ENCODE measurements around the gene RTKN. TPM values are rescaled to one million over a fixed set of nuclear protein-coding genes. Genes with fewer than 3 reads are reported as not detected.

The RTKN gene
- total and polyA plus RNA-seq, 2 of the 13 experiments (the other 11 are each of a cell fraction or from before 2014, with no cell fraction given), result 159 to 166 TPM

- TF ChIP-seq THAP9 (CRISPR knock-in tag; IDR thresholded peaks at IDR 0.05; ENCODE audit: borderline replicate concordance) (0 out of 2 replicates have a peak, but pooled peaks have one; percentile 31), ZNF704 (CRISPR knock-in tag; IDR thresholded peaks at IDR 0.05; ENCODE audit: borderline replicate concordance) (no peak), ZNF350 (CRISPR knock-in tag; IDR thresholded peaks at IDR 0.05; ENCODE audit: borderline replicate concordance, low read depth) (peak; percentile 62), MIXL1 (CRISPR knock-in tag; IDR thresholded peaks at IDR 0.05) (no peak), ARHGAP35 (CRISPR knock-in tag; IDR thresholded peaks at IDR 0.05; ENCODE audit: borderline replicate concordance) (no peak), ZNF264 (CRISPR knock-in tag; IDR thresholded peaks at IDR 0.05) (0 out of 2 replicates have a peak, but pooled peaks have one; percentile 11), AGO2 (optimal IDR thresholded peaks at IDR 0.05; ENCODE audit: low read depth, low read length) (no peak), GABPA (IDR thresholded peaks at IDR 0.05; ENCODE audit: low read depth, low read length) (no peak), GABPA (CRISPR knock-in tag; IDR thresholded peaks at IDR 0.05; ENCODE audit: low read depth) (0 out of 2 replicates have a peak, but pooled peaks have one; percentile 30), ARNTL (CRISPR knock-in tag; IDR thresholded peaks at IDR 0.05) (0 out of 2 replicates have a peak, but pooled peaks have one; percentile 14), ZNF512 (CRISPR knock-in tag; IDR thresholded peaks at IDR 0.05) (0 out of 2 replicates have a peak, but pooled peaks have one; percentile 44), ONECUT2 (CRISPR knock-in tag; IDR thresholded peaks at IDR 0.05) (peak; percentile 61), ZMYM2 (CRISPR knock-in tag; IDR thresholded peaks at IDR 0.05) (0 out of 2 replicates have a peak, but pooled peaks have one; percentile 20), GATAD2A (CRISPR knock-in tag; IDR thresholded peaks at IDR 0.05) (peak; percentile 48; the same call in 1 of the 2 replicates), HBP1 (CRISPR knock-in tag; IDR thresholded peaks at IDR 0.05; ENCODE audit: low read depth) (no peak), NAIF1 (CRISPR knock-in tag; IDR thresholded peaks at IDR 0.05; ENCODE audit: borderline replicate concordance) (peak; percentile 60; the same call in 1 of the 2 replicates), CREB1 (IDR thresholded peaks at IDR 0.05) (no peak), CREB1 (CRISPR knock-in tag; IDR thresholded peaks at IDR 0.05) (0 out of 2 replicates have a peak, but pooled peaks have one; percentile 5), FOXA3 (CRISPR knock-in tag; IDR thresholded peaks at IDR 0.05) (peak; percentile 27; the same call in 1 of the 2 replicates), ZFP91 (CRISPR knock-in tag; IDR thresholded peaks at IDR 0.05; ENCODE audit: borderline replicate concordance) (peak; percentile 50; the same call in 1 of the 2 replicates), MED1 (CRISPR knock-in tag; IDR thresholded peaks at IDR 0.05) (0 out of 2 replicates have a peak, but pooled peaks have one; percentile 29)
Measured at GRCh38 chr2:74444498-74445318, 3.0 kb upstream of the RTKN start (continued).
